GM19324 (cell line): ENCODE measurements around the gene TGM1.
A peak's percentile ranks its signal among the peaks of the same experiment; 100 is the strongest.

Source experiments
- ATAC-seq: cut with Tn5 transposase; IDR thresholded peaks from one replicate; pipeline ENCODE4 v1.9.1; 2021; ENCODE audit warnings: mild to moderate bottlenecking, moderate library complexity; ENCODE audit not compliant: unreplicated experiment, low FRiP score

Gene TGM1

DNA sequence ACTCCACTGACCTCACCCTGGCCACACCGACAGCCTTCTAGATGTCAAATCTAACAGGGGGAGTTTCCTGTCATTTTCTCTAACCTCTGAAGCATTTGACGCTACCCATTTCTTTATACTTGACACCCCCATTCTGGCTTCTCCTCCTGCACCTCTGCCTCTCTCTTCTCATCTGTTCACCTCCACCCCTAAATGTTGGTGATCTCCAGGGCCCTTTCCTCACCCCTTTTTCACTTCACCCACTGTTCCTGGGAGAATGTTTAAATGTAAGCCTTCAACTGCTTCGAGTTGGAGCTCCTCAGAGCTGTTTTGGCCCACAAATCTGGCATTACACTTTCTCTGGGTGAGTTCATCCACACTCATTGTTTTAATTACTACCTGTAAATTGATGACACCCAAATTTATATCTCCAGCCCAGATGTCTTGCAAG lies 8.9 kb upstream of the TGM1 start:
- no peak for ATAC-seq

DNA sequence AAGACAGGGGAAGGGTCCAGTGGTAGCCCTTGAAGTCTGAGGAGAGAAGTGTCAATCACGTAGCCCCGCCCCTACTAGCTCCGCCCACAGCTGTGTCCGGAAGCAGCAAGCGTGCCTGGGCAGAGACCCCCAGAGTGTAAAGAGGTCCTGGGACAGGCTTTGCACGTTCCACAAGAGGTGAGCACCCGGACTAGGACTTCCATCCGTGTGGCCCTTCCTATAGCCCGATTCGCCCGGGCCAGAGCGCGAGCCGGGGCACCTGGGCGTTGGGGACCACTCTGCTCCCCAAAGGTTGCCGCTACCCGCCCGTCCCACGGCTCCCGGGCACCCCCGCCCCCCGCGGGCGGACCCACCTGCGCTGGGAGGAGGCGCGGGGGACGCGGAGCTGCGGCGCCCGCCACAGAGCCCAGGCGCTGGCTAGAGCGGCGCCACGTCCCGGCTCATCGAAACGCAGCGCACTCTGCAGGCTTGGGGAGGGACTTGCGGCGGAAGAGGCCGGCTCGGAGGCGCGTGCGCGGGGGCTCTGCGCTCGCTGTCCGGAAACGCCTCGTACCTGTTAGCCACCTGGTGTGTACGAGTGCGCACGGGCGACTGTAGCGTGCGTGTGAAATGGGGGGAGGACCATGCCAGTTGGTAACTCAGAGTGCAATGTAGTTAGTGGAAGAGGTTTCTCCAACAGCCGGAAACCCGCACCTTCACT lies 8.3 kb upstream of the TGM1 start, which contains the start of gene RABGGTA:
Gene RABGGTA, minus strand, starts transcription at position 464 of the 700 bp plus-strand sequence. CDS start 482 bp downstream, outside the sequence.
- ATAC-seq, result peak; percentile 93

DNA sequence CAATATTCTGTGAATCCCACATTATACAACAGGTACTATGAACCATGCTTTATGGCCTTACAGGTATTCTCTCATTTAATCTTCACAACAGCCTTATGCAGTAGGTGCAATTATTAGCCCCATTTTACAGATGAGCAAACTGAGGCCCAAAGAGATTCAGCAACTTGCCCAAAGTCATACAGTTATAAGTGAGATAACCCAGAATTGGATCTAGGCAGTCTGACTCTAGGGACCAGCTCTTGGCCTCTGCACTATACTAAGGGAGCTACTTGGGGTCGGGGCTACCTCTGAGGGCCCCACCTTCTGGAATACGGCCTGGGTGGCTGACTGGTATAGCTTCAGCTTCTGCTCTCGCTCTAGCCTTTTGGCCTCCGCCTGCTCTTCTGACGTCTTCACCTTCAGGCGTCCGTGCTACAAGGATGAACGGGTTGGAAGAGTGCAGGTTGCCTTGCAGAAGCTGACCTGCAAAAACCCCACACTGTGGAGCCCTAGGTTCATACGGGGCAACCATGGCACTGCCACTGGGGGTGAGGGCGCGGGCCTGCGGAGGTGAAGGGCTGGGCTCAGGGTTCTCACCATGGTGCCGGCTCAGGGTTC lies 7.7 kb upstream of the TGM1 start:
- ATAC-seq, result no peak

DNA sequence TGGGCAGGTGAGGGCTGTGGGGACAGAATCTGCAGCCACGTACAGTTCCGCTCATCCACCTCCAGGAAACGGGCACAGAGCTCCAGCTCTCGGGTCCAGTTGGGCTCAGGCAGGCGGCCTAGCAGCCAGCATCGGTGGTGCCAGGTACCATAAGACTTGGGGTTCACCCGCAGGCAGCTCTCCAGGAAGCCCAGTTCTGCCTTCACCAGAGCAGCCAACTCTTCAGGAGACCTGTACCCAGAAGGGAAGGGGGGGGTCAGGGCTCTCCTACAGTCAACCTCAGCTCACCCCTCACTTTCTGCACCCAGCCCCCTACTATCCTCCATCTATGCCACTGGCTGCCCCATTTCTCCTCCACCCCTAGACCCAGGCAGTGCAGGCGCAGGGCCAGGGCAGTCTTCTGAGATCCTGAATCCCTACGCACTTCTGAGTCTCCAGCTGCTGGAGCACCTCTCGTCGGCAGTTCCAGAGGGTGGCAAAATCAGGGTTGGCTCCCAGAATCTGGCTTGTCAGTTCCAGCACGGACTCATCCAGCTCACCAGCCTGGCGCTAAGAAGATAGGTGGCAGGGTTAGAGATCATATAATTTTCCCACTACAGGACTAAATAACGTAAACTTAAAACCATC lies 7.0 kb upstream of the TGM1 start:
- no peak for ATAC-seq

DNA sequence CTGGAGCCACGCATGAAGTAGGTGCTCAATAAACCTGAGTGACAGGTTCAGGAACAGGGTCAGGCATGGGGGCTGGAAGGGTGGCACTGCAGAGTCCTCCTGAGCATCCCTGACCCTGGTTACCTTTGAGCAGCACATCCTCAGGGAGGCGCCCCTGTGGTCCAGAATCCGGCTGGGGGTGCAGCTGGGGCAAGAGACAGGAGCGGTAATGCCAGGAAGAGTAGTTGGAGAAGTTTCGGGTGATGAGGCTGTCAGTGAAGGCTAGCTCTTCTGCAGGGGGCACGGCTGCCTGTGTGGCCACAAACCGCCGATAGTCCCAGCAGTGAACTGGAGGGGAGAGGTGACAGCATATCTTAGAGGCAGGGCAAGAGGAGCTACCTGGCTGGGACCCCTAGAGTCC lies 6.4 kb upstream of the TGM1 start:
- no peak for ATAC-seq

DNA sequence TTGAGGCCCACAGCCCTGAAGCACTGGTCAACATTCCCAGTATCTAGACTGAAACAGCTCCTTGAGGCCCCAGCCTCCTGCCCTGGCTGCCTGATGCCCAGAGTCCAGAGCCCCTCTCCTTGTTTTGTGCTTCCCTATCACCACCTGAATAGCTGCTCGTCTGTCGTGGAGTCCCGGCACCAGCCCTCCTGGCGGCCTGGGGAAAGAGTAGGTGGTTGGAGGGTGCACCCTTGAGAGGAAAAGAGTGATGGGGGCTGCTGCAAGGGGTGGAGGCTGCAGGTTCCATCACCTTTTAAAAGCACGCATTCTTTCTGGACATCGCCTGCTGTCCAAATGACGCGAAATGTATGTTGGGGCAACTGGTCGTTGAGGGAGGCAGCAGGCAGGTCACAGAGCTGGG lies 5.2 kb upstream of the TGM1 start:
- no peak for ATAC-seq

DNA sequence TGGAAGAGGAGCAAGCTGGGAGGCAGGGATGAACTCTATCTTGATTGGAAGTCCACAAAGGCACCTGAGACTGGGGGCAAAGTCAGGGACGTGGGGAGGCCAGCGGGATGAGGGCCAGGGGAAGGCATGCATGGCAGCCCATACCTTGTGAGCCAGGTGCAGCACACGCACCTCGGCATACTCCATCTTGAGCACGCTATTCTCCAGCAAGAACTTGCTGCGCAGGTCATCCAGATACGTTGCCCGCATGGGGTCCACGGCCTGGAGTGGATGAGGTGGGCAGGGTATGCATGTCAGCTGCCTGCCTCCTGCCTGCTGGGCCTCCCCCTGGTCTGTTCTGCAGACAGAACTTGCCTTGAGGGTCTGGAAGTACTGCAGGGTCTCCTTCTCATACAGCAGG lies 4.5 kb upstream of the TGM1 start:
- no peak for ATAC-seq

DNA sequence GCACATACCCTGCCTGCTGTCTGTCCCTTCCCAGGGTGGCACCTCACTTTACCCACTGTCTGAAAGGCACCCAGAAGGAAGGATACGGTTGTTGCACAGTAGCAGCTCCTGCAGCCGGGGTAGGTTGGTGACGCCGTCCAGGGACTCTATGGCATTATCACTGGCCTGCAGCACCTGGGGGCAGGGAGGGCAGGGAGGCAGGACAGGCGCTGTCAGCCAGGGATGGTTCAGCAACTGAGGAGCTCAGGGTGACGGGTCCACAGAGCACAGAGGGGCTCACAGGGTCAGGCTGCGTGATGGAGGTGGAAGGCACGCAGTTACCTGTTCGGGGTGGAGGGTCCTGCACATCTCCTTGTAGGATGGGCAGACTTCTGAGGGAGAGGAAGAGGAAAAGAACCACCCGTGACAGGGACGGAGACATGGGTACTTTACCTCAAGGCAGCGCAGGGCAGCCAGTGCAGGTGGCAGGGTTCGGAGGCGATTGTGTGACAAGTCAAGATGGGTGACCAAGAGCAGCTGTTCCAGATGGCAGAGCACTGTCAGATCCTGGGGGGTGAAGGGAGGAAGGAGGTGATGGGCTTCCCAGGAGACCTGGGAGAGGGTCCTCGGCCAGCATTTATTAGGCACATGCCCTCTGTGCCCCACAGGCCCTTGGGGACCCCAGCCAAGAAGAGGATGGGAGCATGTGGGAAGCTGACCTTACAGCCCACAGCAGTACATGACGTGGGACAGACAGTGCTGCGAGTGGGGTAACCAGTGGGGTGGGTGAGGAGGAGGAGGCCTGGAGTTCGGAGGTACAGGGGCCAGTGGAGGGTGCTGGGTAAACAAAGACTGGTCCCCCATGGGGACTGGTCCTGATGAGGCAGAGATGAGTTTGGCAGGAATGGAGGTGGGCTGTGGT lies 3.6 kb upstream of the TGM1 start:
- ATAC-seq, result no peak

DNA sequence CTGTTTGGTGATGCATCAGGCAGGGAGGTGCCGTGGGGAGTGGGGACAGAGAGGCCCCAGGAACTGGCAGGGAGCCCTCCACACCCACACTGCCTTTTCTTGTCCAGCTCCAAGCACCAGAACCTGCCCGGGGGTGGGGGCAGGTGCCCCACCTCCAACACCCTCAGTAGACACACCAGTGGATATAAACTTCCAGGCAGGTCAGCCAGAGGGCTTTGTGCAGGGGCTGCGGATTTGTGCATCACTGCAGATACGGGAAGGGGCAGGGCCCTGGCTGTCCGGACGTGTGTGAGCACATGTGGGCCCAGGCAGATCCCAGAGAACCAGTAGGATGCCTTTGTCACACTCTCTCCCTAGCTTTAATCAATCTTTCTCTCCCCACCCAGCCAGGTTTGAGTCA lies 1.3 kb upstream of the TGM1 start:
- ATAC-seq, result no peak

DNA sequence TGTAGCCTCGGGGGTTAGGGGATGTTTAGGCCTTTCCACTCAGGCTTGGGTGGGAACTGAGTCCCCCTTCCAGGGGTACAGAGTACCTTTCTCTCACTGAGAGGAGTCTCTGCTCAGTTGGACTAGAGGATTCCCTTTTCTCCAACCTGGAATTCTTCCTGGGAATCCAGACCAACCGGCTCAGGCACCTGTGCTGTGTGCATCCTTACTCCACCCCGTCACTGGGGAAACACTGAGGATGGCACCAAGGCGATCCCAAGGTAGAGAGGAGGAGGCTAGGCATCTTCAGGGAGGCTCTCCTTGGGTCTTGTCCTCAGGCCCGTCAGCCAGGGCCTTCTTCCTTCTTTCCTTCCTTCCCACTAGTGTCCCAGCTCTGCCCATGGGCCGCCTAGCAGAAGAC lies 871 bp upstream of the TGM1 start:
- ATAC-seq, result no peak

DNA sequence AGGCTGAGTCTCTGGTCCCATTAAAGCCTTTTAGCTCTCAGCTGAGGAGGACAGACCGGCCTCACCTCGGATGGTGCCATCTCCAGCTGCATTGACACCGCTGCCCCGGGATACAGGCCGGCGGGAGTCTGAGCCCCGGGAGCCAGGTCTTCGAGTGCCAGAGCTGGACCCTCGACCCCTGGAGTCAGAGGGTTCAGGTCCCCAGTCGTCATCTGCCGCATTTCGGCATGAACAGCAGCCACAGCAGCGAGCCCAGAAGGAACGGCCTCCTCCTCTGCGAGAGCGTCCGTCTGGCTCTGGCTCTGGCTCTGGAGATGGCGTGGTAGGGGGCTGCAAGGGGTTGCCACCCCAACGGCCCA lies 1.0 kb downstream of the TGM1 start:
- ATAC-seq, result no peak

DNA sequence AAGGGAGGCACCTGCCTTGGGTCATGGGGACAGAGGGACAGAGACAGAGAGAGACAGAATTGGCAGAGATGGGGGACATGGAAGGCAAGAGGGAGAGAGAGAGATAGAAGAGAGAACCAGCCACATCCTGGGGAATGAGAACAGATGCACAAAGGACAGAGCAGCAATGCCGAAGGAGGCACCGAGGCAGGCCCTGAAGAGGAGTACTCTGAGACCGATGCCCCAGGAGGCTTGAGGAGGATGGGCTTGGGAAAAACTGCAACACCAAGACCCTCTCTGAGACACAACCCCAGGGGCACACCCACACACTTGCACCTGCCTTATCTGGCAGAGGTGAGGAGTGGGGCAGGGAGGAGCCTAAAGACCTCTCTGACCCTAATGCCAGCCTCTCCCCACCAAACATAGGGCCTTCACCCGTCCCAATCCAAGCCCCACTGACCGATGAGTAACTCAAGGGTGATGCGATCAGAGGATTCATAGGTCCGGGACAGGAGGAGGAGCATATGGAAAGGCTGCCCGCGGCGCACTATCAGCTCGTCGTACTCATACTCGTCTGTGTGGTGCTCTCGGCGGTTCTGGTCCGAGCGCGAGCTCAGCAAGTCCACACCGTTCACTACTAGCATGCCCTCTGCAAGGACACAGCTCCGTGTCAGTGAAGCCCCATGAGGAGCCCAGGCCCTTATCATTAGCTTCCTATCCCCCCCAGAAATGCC lies 1.6 kb downstream of the TGM1 start:
- no peak for ATAC-seq

DNA sequence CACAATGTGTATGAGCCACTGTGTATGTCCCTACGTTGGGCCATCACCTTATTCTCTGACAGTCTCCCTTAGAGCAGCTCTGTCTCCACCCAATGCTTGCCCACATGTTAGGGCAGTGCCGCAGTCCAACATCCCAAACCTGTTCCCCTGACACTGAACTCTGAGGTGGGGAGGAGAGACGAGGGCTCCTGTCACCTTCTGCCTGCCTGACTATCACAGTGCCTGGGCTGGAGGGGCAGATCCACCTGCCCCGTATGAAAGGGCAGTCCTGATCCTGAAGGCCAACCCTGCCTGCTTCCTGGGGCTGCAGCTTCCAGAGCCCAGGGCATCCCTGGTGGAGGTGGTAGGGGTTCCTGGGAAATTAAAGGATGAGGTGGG lies 2.2 kb downstream of the TGM1 start:
- no peak for ATAC-seq

DNA sequence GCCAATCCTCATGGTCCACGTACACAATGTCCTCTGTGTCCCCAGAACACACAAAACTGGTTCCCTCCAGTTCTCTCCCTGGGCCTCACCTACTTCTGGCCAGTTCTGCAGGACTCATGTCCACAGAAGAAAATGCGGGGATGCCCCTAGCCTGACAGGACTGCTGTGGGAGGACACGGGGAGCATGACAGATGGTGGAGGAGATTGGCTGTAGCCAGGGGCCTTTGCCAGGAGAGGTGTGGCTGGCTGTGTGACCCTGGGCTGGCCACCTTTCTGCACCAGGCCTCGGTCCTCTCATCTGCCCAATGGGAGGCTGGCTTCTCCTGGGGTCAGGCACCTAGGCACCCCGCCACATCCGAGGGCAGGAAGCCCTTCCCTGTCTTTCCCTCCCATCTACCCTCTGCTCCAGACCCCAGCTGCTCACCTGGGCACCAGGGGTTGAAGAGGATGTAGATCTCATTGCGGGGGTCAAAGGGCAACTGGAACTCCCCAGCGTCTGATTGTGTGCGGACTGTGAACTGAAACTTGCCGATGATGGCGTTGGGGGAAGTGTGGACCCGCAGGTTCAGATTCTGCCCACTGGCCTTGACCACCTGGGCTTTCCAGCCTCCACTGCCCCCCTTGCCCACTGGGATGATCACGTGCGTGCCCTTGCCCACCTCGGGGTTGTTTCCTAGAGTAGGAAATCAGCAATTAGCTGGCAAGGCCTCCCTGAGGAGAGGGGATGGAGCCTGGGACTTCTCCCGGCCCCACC lies 2.8 kb downstream of the TGM1 start:
- no peak for ATAC-seq

DNA sequence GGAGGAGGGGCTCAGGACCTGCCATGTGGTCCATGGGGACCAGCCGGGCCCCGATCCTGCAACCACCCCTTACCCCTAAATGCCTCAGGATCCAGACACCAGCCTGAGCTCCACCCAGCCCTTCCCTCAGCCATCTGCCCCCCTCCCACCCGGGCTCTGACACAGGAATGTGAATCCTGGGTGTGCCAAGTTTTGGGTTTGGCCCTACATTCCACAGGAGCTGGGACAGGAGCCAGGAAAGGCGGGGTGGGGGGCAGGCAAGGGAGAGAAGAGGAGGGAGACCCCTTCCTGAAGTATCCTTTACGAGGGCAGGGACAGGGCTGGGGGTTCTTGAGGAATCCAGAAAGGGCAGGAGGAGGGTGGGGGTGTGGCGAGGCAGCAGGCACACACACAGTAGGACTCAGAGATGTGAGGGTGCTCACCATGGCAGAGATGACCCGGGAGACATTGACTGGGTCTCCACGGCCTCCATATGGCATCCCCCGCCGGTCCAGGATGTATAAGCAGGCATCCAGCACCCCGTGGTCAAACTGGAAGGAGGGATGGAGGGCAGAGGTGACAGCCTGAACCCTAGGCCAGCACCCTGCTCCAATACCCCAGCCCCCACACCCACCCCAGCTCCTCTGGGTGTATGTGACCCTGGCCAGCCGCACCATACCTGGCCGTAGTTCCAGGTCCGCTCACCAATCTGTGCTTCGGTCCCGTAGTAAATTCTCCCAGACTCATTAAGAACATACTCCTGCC lies 3.5 kb downstream of the TGM1 start:
- no peak for ATAC-seq

DNA sequence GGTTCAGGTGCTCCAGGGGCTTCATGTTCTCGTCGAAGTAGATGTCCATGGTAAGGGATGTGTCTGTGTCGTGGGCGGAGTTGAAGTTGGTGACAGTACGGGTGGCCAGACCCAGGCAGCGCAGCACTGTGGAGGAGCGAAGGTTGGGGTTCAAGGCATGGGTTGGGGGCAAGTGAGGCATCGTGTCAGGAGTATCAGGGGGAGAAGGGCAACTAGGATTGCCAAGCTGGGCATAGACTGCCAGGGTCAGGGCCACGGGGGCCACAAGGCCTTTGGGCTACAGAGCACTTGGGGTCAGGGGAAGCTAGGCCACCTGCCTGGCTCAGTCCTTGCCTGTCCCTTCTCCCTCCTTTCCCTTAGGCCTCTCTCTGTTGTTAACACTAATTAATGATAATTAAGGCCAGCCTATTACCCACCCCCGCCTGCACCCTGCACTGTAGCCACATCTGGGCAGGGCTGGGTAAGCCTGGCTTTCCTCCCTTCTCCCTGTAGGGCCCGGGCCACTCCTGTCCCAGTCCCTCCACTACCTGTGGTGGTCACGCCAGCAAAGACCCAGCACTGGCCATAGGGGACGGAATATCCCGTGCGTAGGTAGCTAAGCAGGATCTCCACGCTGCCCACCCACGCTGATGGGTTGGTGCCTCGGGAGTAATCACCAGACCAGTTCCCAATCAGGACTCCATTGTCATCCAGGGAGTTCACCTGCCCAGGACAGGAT lies 4.3 kb downstream of the TGM1 start:
- no peak for ATAC-seq

DNA sequence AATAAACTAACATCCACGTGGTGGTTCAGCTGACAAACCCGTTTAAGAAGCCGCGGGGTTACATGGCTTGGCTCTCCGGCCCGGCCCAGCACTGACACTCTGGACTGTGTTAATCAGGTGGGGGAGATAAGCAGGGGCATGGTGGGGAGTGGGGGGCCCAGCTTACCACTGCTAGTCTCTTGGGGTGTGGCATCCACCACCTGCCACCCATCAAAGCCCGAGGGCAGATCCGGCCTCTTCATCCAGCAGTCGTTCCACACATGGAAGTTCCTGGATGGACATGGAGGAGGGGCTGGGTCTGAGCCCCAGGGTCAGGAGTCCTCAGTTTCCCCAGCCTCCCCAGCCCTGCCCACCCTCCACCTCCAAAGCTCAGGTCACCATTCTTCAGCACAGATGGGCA lies 4.9 kb downstream of the TGM1 start:
- no peak for ATAC-seq

DNA sequence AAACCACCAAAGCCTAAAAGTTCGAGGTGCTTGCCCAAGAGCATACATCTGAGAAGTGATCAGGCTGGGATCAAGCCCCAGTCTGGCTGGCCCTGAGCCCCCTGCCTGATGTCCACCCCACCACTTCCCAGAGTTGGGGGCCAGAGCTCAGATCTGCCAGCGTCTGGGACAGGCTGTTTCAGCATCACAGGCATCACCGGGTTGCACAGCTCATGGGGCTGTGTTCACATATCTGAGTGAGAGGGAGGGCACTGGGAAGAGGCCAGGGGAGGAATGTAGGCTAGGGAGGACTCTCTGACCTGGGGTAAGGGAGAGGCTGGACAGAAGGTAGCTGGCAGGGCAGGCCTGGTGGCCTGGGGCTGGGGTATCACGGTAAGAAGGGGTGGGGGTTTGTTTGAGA lies 6.0 kb downstream of the TGM1 start:
- no peak for ATAC-seq
